GM12878 (cell line): ENCODE measurements around the gene FOXP1. TPM values are rescaled to one million over a fixed set of nuclear protein-coding genes. Genes with fewer than 3 reads are reported as not detected.

Source experiments
- ATAC-seq: fragments of 200-7000 bp; cut with Tn5 transposase; 3 replicates; pipeline ENCODE4 v1.9.1; 2020; ENCODE audit warnings: mild to moderate bottlenecking, moderate library complexity
- BruUV-seq: library from RNA; stranded (reverse); fragments of 400-500 nt; replicated peaks from 2 replicates; lab custom pipeline; 2021; lab: Mats Ljungman, UMichigan
- CTCF ChIA-PET: fragments of 300-600 bp; sonication (Branson Sonifier 250); formaldehyde crosslinking; extraction: SDS; loops from one replicate; lab custom pipeline; 2021; ENCODE audit warnings: inconsistent platforms; lab: Yijun Ruan, JAX
- POLR2A ChIA-PET: fragments of 350-600 bp; formaldehyde crosslinking; extraction: SDS; loops from one replicate; lab custom pipeline; 2021; ENCODE audit warnings: inconsistent platforms; lab: Charles Lee
- RAD21 ChIA-PET: fragments of 300-600 bp; sonication (Branson Sonifier 250); formaldehyde crosslinking; loops from one replicate; lab custom pipeline; 2023; ENCODE audit warnings: antibody characterized with exemption; ENCODE audit not compliant: unreplicated experiment; lab: Charles Lee
- SMC1A ChIA-PET: fragments of 300-600 bp; sonication (Branson Sonifier 250); formaldehyde crosslinking; loops from one replicate; lab custom pipeline; 2023; ENCODE audit not compliant: unreplicated experiment, uncharacterized antibody; lab: Charles Lee
- DNase-seq: peaks from one replicate; pipeline ENCODE4 v3.0.0-alpha.2; 2011; ENCODE audit warnings: low read depth, low spot score
- FAIRE-seq: peaks from 3 replicates; lab custom pipeline; 2011; peaks lifted over from hg19 to GRCh38; lab: Jason Lieb, UNC
- H2AFZ ChIP-seq: 2 replicates; pipeline ENCODE4 v1.6.0; 2011; ENCODE audit warnings: low read depth, low read length, control low read depth; ENCODE audit not compliant: control insufficient read depth
- H3K27ac ChIP-seq: 2 replicates; pipeline ENCODE4 v1.5.1; 2011; ENCODE audit warnings: control low read depth; ENCODE audit not compliant: control insufficient read depth, insufficient read depth
- H3K27me3 ChIP-seq, 2 experiments: replicated peaks in 1 of 2; 2 replicates each; pipeline versions ENCODE4 v1.6.0 to v1.6.1; 2011; ENCODE audit warnings: low read length in 1 of 2; ENCODE audit not compliant: control insufficient read depth in 2 of 2, insufficient read depth in 2 of 2
- H3K36me3 ChIP-seq, 2 experiments: 2 replicates each; pipeline ENCODE4 v1.5.1; 2011; ENCODE audit warnings: low read length in 1 of 2; ENCODE audit not compliant: control insufficient read depth in 2 of 2, insufficient read depth in 2 of 2
- H3K4me1 ChIP-seq: 2 replicates; pipeline ENCODE4 v1.6.1; 2011; ENCODE audit warnings: mild to moderate bottlenecking, low read length, moderate library complexity, mixed read lengths; ENCODE audit not compliant: control insufficient read depth, insufficient read depth
- H3K4me2 ChIP-seq: 2 replicates; pipeline ENCODE4 v1.6.0; 2011; ENCODE audit warnings: control low read depth; ENCODE audit not compliant: control insufficient read depth, insufficient read depth
- H3K4me3 ChIP-seq: fragments of 200-600 bp; sonication (generic); 2 replicates; pipeline ENCODE4 v1.5.1; 2016
- H3K79me2 ChIP-seq: 2 replicates; pipeline ENCODE4 v1.6.0; 2011; ENCODE audit warnings: low read length; ENCODE audit not compliant: control insufficient read depth, insufficient read depth
- H3K9ac ChIP-seq: 2 replicates; pipeline ENCODE4 v1.8.0; 2011; ENCODE audit warnings: low read length, control low read depth, mixed read lengths; ENCODE audit not compliant: control insufficient read depth, insufficient read depth
- H3K9me3 ChIP-seq: replicated peaks from 3 replicates; pipeline ENCODE4 v1.5.1; 2011; ENCODE audit warnings: mild to moderate bottlenecking, low read length; ENCODE audit not compliant: control insufficient read depth, insufficient read depth
- H4K20me1 ChIP-seq: 2 replicates; pipeline ENCODE4 v1.6.0; 2011; ENCODE audit not compliant: control insufficient read depth, insufficient read depth
- BMI1 ChIP-seq: fragments of 450-650 bp; IDR thresholded peaks from 2 replicates; pipeline ENCODE4 v1.6.1; 2016; ENCODE audit warnings: mild to moderate bottlenecking, moderate library complexity, borderline replicate concordance
- EGR1 ChIP-seq, 2 experiments: IDR thresholded peaks; 1 replicate in 1 of 2; 2 replicates in 1 of 2; pipeline ENCODE4 v1.6.1; 2011 to 2012; ENCODE audit warnings: low read depth in 2 of 2, low read length in 2 of 2, borderline replicate concordance in 1 of 2, mild to moderate bottlenecking in 1 of 2, moderate library complexity in 1 of 2
- FOXM1 ChIP-seq: IDR thresholded peaks from 2 replicates; pipeline ENCODE4 v1.6.1; 2012; ENCODE audit warnings: low read depth, mild to moderate bottlenecking, inconsistent platforms, low read length, moderate library complexity
- NR2F1 ChIP-seq: fragments of 450-650 bp; conservative IDR thresholded peaks from 2 replicates; pipeline ENCODE4 v1.6.1; 2017; ENCODE audit warnings: mild to moderate bottlenecking
- PAX8 ChIP-seq: fragments of 450-650 bp; IDR thresholded peaks from 2 replicates; pipeline ENCODE4 v1.6.1; 2017; ENCODE audit warnings: mild to moderate bottlenecking, moderate library complexity
- RFX5 ChIP-seq: IDR thresholded peaks from 2 replicates; pipeline ENCODE4 v1.6.1; 2011; ENCODE audit warnings: low read depth, low read length, improper control_type of control experiment
- SREBF1 ChIP-seq: IDR thresholded peaks from 2 replicates; pipeline ENCODE4 v1.6.1; 2012; ENCODE audit warnings: mild to moderate bottlenecking, low read length
- TARDBP ChIP-seq: IDR thresholded peaks from 2 replicates; pipeline ENCODE4 v1.6.1; 2016; ENCODE audit warnings: borderline replicate concordance
- TCF3 ChIP-seq: IDR thresholded peaks from 2 replicates; pipeline ENCODE4 v1.6.1; 2012; ENCODE audit warnings: low read depth, mild to moderate bottlenecking, low read length, borderline replicate concordance; ENCODE audit not compliant: insufficient read depth
- WRNIP1 ChIP-seq: IDR thresholded peaks from 2 replicates; pipeline ENCODE4 v1.6.1; 2011; ENCODE audit warnings: low read depth, low read length, improper control_type of control experiment, borderline replicate concordance
- YBX1 ChIP-seq: fragments of 450-650 bp; IDR thresholded peaks from 2 replicates; pipeline ENCODE4 v1.6.1; 2016; ENCODE audit warnings: antibody characterized with exemption
- WGBS: methylation state at CpG from one replicate; pipeline ENCODE4 v1.1.6; 2016; ENCODE audit warnings: low lambda C conversion rate; ENCODE audit not compliant: insufficient replicate concordance, insufficient coverage; ENCODE audit errors: missing lambda C conversion rate; 5-methylcytosine and 5-hydroxymethylcytosine counted together
- in situ Hi-C: fragments of 300-500 bp; cut with MboI; formaldehyde crosslinking; loops from 9 replicates; pipeline ENCODE4 v1.14.3; 2018; ENCODE audit warnings: mixed read lengths
- intact Hi-C: fragments of 100-400 bp; cut with micrococcal nuclease; formaldehyde crosslinking; loops from one replicate; pipeline ENCODE4 v1.14.2; 2022; ENCODE audit not compliant: unreplicated experiment
- polyA plus RNA-seq, 11 experiments: library from polyadenylated mRNA; depleted of rRNA in 4 of 11; unstranded in 6 of 11; stranded (reverse) in 5 of 11; fragments of >200 nt; fragmentation: Nextera tagmentation in 4 of 11; fragmentation: Illumina TruSeq in 1 of 11; extraction: Ambion mirVana in 4 of 11; extraction: Trizol in 1 of 11; gene quantifications; 1 replicate in 1 of 11; 2 replicates in 10 of 11; pipeline versions ENCODE4 v1.2.1 to v1.2.3, GENCODE V29; 2011 to 2016; ENCODE audit warnings: inconsistent platforms in 2 of 11, missing spikeins in 2 of 11, low read depth in 1 of 11
- total RNA-seq, 4 experiments: library from RNA; depleted of rRNA in 3 of 4; stranded (reverse); fragments of >200 nt in 3 of 4; fragmentation: Illumina TruSeq in 1 of 4; extraction: Trizol in 1 of 4; gene quantifications; 2 replicates each; pipeline versions ENCODE4 v1.2.1 to v1.2.3, GENCODE V29; 2013 to 2021
- TF ChIP-seq, protein P1 (sequence below): fragments of 150-350 bp; IDR thresholded peaks from 2 replicates; pipeline ENCODE4 v1.6.1; 2016; ENCODE audit warnings: low read depth, low read length
- TF ChIP-seq, protein P2 (sequence below): fragments of 450-650 bp; IDR thresholded peaks from 2 replicates; pipeline ENCODE4 v1.6.1; 2017; ENCODE audit warnings: antibody characterized with exemption, mild to moderate bottlenecking, moderate library complexity

FOXP1 gene
- total and polyA plus RNA-seq, 10 of the 15 experiments (the other 5 are each of a cell fraction or from before 2014, with no cell fraction given): 0.05 to 1.6 (median 0.20) TPM; not detected in 1

DNA sequence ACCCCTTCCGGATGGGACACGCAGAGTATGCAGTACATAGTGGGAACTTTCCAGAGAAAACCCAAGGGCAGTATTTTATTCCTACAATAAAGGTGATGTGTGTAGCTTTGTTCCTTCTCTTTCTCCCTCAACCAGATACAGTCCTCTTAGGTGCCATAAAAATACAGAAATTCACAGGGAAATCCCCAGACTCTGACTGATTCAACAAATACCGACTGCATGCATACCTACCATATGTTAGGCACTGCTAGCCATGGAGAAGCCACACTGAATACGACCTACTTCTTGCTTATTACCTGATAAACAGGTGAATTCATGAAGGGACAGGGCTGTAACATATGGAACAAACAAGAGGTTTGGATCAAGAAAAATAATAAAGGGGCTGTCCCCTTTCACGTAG is 228.5 kb downstream of the FOXP1 start:
- in situ Hi-C loops (no loop called here), intact Hi-C loops (no loop called here)
- ChIA-PET SMC1A (no interaction called here), CTCF (no interaction called here), RAD21 (no interaction called here), POLR2A (no interaction called here)
- no peaks in the 10 kb centered on the region for H4K20me1 ChIP-seq
- no peak overlapping the region for H2AFZ ChIP-seq
- DNase-seq: no peak
- TF ChIP-seq BMI1: no peak
- TF ChIP-seq TCF3: no peak
- TF ChIP-seq EGR1 (IDR thresholded peaks at IDR 0.05; ENCODE audit: borderline replicate concordance in 1 of 2, low read depth in 2 of 2, low read length in 2 of 2): no peak
- TF ChIP-seq, protein P1, sequence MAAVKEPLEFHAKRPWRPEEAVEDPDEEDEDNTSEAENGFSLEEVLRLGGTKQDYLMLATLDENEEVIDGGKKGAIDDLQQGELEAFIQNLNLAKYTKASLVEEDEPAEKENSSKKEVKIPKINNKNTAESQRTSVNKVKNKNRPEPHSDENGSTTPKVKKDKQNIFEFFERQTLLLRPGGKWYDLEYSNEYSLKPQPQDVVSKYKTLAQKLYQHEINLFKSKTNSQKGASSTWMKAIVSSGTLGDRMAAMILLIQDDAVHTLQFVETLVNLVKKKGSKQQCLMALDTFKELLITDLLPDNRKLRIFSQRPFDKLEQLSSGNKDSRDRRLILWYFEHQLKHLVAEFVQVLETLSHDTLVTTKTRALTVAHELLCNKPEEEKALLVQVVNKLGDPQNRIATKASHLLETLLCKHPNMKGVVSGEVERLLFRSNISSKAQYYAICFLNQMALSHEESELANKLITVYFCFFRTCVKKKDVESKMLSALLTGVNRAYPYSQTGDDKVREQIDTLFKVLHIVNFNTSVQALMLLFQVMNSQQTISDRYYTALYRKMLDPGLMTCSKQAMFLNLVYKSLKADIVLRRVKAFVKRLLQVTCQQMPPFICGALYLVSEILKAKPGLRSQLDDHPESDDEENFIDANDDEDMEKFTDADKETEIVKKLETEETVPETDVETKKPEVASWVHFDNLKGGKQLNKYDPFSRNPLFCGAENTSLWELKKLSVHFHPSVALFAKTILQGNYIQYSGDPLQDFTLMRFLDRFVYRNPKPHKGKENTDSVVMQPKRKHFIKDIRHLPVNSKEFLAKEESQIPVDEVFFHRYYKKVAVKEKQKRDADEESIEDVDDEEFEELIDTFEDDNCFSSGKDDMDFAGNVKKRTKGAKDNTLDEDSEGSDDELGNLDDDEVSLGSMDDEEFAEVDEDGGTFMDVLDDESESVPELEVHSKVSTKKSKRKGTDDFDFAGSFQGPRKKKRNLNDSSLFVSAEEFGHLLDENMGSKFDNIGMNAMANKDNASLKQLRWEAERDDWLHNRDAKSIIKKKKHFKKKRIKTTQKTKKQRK: no peak
- TF ChIP-seq WRNIP1: no peak
- no peak for TF ChIP-seq FOXM1
- TF ChIP-seq SREBF1: no peak
- TF ChIP-seq, protein P2, sequence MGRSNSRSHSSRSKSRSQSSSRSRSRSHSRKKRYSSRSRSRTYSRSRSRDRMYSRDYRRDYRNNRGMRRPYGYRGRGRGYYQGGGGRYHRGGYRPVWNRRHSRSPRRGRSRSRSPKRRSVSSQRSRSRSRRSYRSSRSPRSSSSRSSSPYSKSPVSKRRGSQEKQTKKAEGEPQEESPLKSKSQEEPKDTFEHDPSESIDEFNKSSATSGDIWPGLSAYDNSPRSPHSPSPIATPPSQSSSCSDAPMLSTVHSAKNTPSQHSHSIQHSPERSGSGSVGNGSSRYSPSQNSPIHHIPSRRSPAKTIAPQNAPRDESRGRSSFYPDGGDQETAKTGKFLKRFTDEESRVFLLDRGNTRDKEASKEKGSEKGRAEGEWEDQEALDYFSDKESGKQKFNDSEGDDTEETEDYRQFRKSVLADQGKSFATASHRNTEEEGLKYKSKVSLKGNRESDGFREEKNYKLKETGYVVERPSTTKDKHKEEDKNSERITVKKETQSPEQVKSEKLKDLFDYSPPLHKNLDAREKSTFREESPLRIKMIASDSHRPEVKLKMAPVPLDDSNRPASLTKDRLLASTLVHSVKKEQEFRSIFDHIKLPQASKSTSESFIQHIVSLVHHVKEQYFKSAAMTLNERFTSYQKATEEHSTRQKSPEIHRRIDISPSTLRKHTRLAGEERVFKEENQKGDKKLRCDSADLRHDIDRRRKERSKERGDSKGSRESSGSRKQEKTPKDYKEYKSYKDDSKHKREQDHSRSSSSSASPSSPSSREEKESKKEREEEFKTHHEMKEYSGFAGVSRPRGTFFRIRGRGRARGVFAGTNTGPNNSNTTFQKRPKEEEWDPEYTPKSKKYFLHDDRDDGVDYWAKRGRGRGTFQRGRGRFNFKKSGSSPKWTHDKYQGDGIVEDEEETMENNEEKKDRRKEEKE: no peak
- TF ChIP-seq RFX5: no peak
- TF ChIP-seq PAX8: no peak
- no peak for TF ChIP-seq NR2F1
- TF ChIP-seq YBX1: no peak
- TF ChIP-seq TARDBP: no peak
- H3K4me2 ChIP-seq: no peak overlapping the region
- ATAC-seq: no peak
- FAIRE-seq: no peak
- H3K4me1 ChIP-seq: no peaks in the 10 kb centered on the region
- WGBS: 39% methylated on average over 5 of the region's 5 CpGs
- H3K9ac ChIP-seq: no peak overlapping the region
- BruUV-seq: no TSS peak
- H3K36me3 ChIP-seq: no peaks in the 10 kb centered on the region
- H3K27me3 ChIP-seq: no peaks in the 10 kb centered on the region; a peak in 1 of 4 replicates
- H3K79me2 ChIP-seq: no peaks in the 10 kb centered on the region
- no peak overlapping the region for H3K27ac ChIP-seq
- no peaks in the 10 kb centered on the region for H3K9me3 ChIP-seq
- H3K4me3 ChIP-seq: no peak overlapping the region
